8988T (cell line): ENCODE results near the gene COX15.
"Not testable (repeated sequence)": the region's sequence is repeated elsewhere in the genome, so short reads cannot be mapped to it uniquely, and the experiment has no call there.

ENCODE experiments used
- DNase-seq: peaks from one replicate; pipeline ENCODE4 v3.0.0; 2011

Gene COX15

DNA sequence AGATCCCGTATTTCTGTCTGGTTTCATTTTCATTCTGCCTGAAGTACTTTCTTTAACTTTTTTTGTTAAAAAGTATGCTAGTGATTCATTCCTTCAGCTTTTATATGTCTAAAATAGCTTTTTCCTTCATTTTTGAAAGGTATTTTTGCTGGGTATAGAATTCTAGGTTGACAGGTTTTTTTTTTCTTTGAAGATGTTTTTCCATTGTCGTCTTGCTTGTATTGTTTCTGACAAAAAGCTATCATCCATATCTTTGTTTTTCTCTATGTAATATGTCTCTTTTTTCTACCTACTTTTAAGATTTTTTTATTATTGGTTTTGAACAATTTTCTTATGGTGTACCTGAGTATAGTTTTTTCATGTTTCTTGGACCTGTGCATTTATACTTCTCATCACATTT lies 8.3 kb upstream of the COX15 start:
- no peak for DNase-seq

DNA sequence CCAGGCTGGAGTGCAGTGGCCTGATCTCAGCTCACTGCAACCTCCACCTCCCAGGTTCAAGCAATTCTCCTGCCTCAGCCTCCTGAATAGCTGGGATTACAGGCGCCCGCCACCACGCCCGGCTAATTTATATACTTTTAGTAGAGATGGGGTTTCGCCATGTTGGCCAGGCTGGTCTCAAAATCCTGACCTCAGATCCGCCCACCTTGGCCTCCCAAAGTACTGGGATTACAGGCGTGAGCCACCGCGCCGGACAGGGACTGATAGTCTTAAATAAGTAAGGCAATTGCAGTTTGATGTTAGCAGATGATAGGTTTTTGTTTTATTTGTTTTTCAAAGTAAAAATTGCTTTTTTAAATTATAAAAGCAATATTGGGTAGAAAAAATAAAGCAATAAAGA lies 2.2 kb upstream of the COX15 start:
- DNase-seq, result not testable (repeated sequence)

DNA sequence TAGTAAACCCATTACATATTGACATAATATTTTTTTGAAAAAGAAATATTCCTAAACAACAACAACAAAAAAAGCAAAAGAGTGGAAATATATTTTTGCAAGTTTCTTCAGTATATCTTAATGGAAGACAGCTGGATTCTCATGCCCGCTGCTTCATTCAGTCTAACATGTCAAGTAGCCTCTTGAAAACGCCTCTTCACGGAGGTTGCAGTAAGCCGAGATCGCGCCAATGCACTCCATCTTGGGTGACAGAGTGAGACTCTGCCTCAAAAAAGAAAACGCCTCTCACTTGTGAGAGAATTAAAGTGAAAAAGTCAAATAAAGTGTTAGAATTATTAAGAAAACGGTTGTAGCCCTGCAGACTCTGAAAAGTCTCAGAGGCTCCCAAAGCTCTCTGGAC lies 1.4 kb upstream of the COX15 start:
- DNase-seq, result no peak

DNA sequence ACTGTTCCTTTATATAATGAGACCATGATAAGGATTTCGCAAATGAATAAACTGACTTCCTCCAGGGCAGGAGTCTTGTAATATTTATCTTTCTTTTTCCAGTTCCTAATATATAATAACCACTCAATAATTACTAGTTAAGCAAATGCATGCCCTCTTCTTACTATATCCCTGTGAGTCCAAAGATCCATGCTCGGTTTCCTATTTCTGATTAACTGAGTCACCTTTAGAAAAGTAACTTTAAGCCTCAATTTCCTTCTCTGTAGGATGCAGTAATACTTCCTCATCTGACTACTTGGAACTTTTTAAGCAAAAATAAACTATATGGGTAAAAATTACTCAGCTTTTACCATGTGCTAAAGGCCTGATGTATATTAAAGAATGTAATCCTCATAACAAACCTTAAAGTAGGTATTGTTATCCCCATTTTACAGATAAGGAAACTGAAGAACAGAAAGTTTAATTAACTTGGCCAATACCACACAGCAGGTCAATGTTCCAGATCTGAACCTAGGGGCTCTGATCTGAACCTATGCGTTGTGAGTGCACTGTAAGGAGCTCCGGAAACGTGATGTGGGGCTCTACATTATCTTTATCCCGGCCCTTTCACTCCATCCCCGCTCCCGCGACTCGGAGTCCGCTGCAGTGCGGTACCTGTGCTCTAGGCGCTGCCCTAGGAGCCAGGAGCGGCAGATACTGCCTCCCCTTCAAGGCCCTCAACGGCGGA lies 458 bp downstream of the COX15 start:
- DNase-seq, result no peak

DNA sequence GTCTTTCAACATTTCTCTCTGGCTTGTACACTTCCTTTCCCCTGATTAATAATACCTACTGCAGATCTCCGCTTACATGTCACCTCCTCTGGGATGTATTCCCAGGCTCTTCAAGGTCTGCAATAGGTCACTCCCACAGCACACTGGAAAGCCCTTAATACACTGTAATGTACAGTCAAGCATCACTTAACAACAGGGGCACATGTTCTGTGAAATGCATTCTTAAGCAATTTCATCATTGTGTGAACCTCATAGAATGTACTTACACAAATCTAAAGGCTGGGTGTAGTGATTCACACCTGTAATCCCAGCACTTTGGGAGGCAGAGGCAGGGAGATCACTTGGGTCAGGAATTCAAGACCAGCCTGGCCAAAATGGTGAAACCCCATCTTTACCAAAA lies 1.9 kb downstream of the COX15 start:
- no peak for DNase-seq

DNA sequence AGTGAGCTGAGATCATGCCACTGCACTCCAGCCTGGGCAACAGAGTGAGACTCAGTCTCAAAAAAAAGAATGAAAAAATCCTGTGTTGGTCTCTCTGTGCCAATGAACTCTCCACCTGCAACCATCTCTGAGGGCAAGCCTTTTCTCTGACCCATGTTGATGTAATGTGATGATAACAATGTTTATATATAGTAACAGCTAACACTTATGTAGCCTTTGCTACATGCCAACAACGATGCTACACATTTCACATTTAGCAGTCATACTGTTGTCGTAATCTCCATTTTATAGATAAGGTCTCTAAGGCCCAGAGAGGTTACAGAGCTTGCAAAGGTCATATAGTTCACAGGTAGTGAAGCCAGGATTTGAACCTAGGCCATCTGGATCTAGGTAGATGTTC lies 11.5 kb downstream of the COX15 start:
- no peak for DNase-seq

DNA sequence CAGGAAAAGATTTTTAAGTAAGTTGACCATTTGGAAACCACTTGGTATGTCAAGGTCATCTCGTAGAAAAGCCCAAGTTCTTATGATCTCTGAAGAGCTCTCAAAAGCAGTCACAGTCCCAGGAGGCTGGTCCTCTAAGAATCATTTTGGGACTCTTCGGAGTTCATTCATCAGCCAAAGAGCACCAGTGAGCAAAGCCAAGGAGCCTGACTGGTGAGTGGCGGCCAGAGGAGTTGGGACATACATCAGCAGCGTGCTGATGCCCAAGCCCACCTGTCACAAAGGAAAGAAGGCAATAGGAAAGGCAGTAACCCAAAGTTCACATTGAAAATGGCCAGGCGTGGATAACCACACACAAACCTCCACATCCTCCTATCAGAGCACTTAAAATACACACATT lies 17.5 kb downstream of the COX15 start:
- no peak for DNase-seq

DNA sequence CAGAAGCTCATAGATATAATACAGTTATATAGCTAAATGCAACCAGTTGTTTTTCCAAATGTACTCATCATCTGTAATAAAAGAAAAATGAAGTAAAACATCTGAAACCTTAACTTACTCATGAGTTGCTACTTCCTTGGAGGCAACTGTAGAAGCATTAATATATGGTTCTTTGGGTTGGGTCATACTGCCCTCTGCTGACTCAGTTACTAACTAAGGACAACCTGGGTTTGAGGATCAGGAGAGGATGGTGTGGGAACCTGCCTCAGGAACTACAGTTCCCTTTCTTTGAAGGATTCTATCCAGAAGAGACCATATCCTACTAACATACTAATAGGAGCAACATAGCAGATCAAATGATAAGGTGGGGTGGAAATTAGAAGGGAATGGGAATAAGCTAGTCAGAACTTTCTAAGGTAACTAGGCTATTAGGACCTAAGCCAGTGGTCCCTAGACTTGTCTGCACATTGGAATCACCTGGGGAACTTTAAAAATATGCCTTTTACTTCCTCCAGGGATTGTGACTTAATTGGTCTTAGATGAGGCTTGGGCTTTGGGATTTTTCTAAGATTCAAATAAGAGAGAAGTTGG lies 20.7 kb downstream of the COX15 start:
- no peak for DNase-seq

DNA sequence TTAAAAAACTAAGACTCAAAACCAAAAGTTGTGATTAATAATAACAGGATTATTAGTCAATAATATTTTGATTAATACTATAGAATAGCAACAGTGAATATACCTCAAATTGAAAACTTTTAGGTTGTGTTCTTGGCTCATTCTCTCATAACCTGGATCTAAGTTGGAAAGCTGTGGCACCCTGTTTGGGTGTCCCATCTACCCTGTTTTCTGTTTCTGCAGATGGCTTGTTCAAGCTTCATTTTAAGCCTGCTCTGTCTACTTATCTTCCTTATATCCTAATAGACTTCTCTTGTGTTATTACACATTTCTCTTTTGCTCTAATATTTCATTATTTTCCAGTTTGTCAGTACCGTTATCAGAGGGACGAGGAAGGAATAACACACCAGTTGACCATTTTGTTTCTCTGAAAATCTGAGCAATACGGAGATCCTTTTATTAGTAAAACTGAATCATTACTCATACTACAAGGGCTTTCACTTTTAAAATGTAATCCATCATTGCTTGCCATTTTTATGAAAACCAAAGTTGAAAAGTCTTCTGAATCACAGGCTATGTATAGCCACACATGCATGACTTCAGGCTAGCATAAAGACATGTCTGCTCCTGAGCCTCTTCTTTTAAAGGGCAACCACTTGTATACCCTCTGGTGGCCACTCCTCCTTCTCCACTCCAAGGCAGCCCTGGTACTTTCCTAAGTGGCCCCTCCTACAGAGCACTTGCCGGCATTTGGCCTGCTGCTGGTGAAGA lies 22.3 kb downstream of the COX15 start:
- DNase-seq, result no peak

DNA sequence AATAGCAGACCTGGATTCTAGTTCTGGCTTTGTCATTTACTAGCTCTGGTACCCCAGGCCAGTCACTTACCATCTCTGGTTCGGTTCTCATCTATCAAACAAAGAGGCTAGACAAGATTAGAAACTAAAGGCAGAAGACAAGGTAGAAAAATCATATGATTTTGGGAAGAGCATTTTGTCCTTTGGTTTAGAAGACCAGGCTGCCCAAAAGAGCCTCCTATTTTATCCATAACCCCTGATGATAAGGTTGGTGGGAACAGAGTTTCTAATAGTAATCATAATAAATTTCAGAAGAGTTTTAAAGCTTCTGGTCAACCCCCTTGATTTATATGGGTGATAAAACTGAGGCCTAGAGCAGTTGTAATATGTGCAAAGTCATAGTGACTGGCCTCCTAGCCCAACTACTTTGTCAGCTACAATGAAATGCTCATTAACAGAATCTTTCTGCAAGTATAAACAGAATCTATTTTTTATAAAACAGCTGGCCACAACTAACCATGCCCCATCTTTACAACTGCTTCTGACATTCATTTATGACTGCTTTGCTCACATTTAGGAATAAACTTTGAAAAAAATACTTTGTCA lies 23.4 kb downstream of the COX15 start:
- DNase-seq, result no peak

DNA sequence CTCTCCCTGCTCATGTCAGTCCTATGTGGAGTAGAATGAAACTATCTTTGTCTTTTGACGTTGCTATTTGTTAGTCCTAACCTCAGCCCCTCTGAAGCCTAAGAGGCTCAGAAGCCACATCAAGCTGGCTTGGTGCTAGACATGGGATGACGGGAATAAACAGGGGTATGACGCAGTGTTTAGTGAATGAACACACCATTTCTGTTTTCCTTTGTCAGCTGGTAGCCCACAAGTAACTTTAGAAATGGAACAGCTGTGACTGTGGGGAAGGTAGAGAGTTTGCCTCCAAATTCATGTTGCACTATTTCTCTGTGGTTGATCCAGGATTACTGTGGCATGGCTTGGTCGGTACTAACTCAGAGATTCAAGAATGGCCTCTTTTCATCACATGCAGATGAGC lies 31.3 kb downstream of the COX15 start:
- DNase-seq, result no peak

DNA sequence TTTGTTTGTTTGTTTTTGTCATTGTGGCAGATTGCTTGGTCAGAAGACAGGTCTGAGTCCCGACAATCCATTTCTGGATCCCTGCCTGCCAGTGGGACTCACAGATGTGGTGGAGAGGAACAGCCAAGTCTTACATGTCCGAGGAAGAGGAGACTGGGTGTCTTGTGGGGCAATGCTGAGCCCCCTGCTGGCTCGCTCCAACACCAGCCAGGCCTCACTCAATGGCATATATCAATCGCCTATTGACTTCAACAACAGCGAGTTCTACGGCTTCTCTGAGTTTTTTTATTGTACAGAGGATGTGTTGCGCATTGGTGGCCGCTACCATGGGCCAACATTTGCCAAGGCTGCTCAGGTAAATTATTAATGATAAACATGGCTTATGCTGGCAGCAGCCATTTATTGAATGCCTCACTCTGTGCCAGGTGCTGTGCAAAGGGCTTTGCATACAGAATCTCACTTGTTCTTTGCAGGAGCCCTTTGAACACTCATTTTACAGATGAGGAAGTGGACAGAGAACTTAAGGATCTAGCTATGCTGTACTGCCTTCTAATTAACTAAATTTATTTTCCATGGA lies 33.3 kb downstream of the COX15 start:
- no peak for DNase-seq

DNA sequence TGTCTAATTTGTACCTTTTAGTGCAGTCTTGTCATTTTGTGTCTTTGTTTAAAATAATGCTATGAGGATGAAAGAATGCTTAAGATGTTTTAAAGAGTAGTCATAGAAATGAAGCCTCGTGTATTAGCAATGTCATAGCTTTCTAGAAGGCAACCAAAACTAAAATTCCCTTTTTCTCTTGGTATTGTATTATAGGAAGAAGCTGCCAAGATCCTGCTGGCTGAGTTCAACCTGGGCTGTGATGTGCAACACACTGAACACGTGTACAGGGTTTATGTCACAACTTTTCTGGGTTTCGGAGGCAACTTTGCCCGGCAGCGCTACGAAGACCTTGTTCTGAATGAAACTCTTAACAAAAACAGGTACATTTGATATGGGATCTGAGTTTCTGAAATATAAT lies 36.2 kb downstream of the COX15 start:
- no peak for DNase-seq

DNA sequence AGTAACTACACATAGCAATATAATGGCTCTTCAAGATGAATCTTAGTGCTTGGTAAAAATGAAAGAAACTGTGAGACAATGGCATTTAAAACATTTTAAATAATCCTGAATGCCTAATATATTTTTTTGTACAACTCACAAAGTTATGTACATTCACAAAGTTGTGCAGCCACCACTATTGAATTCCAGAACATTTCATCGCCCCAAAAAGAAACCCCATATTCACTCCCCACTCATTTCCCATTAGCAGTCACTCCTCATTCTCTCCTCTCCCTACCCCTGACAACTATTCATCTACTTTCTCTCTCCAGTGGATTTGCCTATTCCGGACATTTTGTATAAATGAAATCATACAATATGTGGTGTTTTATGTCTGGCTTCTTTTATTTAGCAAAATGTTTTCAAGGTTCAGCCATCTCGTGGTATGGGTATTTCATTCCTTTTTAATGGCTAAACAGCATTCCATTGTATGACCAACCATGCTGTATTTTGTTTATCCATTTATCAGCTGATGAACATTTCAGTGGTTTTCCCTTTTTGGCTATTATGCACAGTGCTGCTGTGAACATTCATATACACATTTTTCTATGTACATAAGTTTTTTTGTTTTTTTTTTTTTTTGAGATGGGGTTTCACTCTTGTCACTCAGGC lies 37.9 kb downstream of the COX15 start:
- DNase-seq, result no peak

DNA sequence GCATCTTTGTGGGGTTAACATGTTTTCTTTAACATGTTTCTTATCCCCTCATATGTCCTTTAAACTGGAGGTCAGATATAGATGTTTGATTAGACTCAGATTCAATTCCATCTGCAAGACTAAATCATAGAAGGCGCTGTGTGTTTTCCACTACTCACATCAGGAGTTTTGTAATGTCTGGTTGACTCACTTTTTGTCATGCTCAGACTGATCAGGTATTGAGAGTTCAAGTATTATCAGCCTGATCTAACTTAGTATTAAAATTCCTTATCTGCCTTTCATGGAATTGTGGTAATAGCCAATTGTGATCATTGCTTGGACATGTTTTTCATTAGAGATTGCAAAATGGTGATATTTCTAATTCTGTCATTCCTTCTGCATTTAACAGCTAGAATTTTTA lies 42.5 kb downstream of the COX15 start:
- no peak for DNase-seq

DNA sequence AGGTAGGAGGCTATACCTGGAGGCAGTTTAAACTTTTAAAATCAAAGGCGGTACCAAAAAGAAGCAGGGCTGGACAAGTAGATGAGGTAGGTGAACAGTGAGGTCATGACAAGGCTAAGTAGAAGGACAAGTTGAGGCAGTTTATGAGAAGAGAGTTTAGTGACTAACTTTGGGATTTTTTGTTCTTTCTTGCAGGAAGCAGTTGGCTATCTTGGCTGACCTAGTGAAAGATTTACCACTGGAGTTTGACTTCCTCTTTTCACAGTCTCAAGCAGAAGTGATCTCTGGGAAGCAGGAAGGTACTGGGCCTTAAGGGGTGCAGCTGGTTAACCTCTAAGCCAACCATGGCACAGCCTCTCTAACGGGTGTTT lies 46.3 kb downstream of the COX15 start:
- no peak for DNase-seq

DNA sequence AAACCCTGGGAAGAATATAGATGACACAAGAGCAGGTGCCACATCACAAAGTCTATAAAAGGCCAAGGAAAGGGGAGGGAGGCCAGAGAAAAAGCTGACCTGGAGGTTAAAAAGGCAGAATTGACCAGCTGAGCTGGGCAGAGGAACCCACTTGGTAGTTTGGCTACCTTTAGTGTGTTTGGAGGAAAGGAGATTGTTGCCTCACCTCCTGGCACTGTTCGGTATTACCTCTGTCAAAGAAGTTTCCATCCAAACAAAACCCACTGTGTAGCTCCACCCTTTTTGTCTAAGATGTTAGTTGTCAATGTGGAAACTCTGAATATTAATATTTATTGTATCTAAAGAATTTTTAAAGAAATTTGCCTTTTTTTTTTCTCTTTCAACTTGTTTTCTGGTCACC lies 49.2 kb downstream of the COX15 start:
- no peak for DNase-seq
